Esophagus squamous epithelium (tissue), 5 donors: ENCODE measurements around the gene NOTCH4. TPM values are rescaled to one million over a fixed set of nuclear protein-coding genes. Genes with fewer than 3 reads are reported as not detected.
"Not testable (repeated sequence)": the region's sequence is repeated elsewhere in the genome, so short reads cannot be mapped to it uniquely, and the experiment has no call there.

ENCODE experiments used
- DNase-seq: peaks from one replicate; lab custom pipeline; 2025; lab: John Stamatoyannopoulos, UW
- H3K27ac ChIP-seq, 4 donors: fragments of 200-600 bp; sonication (generic); one replicate each; pipeline ENCODE4 v1.5.1; 2016 to 2019; ENCODE audit warnings: mild to moderate bottlenecking in 1 of 4
- H3K27me3 ChIP-seq, 4 donors: fragments of 200-600 bp; sonication (generic); 1 replicate in 3 of 4; 2 replicates in 1 of 4; pipeline versions ENCODE4 v1.5.1 to v1.6.0; 2017 to 2021; ENCODE audit warnings: antibody characterized with exemption in 1 of 4
- H3K36me3 ChIP-seq, 3 donors: fragments of 200-600 bp; sonication (generic); one replicate each; pipeline ENCODE4 v1.5.1; 2016 to 2019
- H3K4me1 ChIP-seq, 3 donors: fragments of 200-600 bp; sonication (generic); one replicate each; pipeline ENCODE4 v1.5.1; 2017 to 2019
- H3K4me3 ChIP-seq, 4 donors: fragments of 200-600 bp; sonication (generic); 1 replicate in 3 of 4; 2 replicates in 1 of 4; pipeline ENCODE4 v1.5.1; 2016 to 2019; ENCODE audit warnings: mild to moderate bottlenecking in 2 of 4, moderate library complexity in 1 of 4
- H3K9me3 ChIP-seq, 3 donors: fragments of 200-600 bp; sonication (generic); one replicate each; pipeline ENCODE4 v1.5.1; 2016 to 2019
- CTCF ChIP-seq, 6 experiments: fragments of 450-650 bp in 4 of 6; fragments of 200-600 bp in 2 of 6; sonication (generic) in 2 of 6; IDR thresholded peaks; one replicate each; pipeline ENCODE4 v1.5.1; 2016 to 2019; ENCODE audit warnings: antibody characterized with exemption in 6 of 6, mild to moderate bottlenecking in 4 of 6, moderate library complexity in 4 of 6
- POLR2A ChIP-seq, 4 donors: fragments of 450-650 bp; IDR thresholded peaks; one replicate each; pipeline ENCODE4 v1.6.1; 2017; ENCODE audit warnings: antibody characterized with exemption in 4 of 4, mild to moderate bottlenecking in 4 of 4, moderate library complexity in 3 of 4
- WGBS, 2 donors: methylation state at CpG; one replicate each; pipeline ENCODE4 v1.1.5; 2018; 5-methylcytosine and 5-hydroxymethylcytosine counted together
- intact Hi-C: fragments of 100-400 bp; cut with DNase I; formaldehyde crosslinking; loops from one replicate; pipeline ENCODE4 v1.15.0; 2022
- total RNA-seq, 4 donors: library from RNA; depleted of rRNA; stranded (reverse); fragments of >200 nt; gene quantifications; one replicate each; pipeline ENCODE4 v1.1.0, GENCODE V29; 2016
- donor health status: DM: yes; HTN: yes; CAD: no.

The NOTCH4 gene
- total RNA-seq, 4 donors from 2014 or later: 4.7 to 13.2 (median 5.9) TPM

- intact Hi-C loops: no loop called here
- H3K9me3 ChIP-seq: no peaks in the 10 kb centered on the region
- TF ChIP-seq POLR2A (IDR thresholded peaks at IDR 0.05) (no peak), CTCF (IDR thresholded peaks at IDR 0.05) (peak; percentile 40 to 84 (median 73))
- no peaks in the 10 kb centered on the region for H3K27me3 ChIP-seq
- peak overlapping the region; percentile 98 to 100 (median 99) for H3K27ac ChIP-seq
- peaks cover 5 to 65% (median 31%) of the 10 kb centered on the region in 3 donors for H3K4me1 ChIP-seq
- H3K4me3 ChIP-seq: peak overlapping the region; percentile 81 to 96 (median 82)
- 0% methylated on average over 4 to 7 of the region's 25 CpGs for WGBS, 2 donors
- no peaks in the 10 kb centered on the region for H3K36me3 ChIP-seq
- peak; percentile 100 for DNase-seq
Observed at GRCh38 chr6:32195652-32195901, 28.3 kb downstream of the NOTCH4 start.

- peak overlapping the region; percentile 84 to 100 (median 99) for H3K27ac ChIP-seq
- no peaks in the 10 kb centered on the region for H3K9me3 ChIP-seq
- peak in 3 of 4 donors; percentile 22 to 82 (median 29) for TF ChIP-seq POLR2A (IDR thresholded peaks at IDR 0.05)
- peak in 3 of 6 experiments; percentile 49 to 60 (median 50) for TF ChIP-seq CTCF (IDR thresholded peaks at IDR 0.05)
- peaks cover 5 to 69% (median 33%) of the 10 kb centered on the region in 3 donors for H3K4me1 ChIP-seq
- H3K4me3 ChIP-seq: peak overlapping the region; percentile 20 to 96 (median 81)
- H3K36me3 ChIP-seq: no peaks in the 10 kb centered on the region
- intact Hi-C loops: no loop called here
- H3K27me3 ChIP-seq: no peaks in the 10 kb centered on the region
- DNase-seq: no peak
- WGBS, 2 donors: 16 to 64% methylated on average over 4 to 15 of the region's 15 CpGs
Observed at GRCh38 chr6:32194825-32195651, 28.8 kb downstream of the NOTCH4 start.

- intact Hi-C loops: no loop called here
- H3K4me3 ChIP-seq: no peak overlapping the region
- no peaks in the 10 kb centered on the region for H3K27me3 ChIP-seq
- DNase-seq: no peak
- peaks cover 5 to 71% (median 33%) of the 10 kb centered on the region in 3 donors for H3K4me1 ChIP-seq
- TF ChIP-seq POLR2A (IDR thresholded peaks at IDR 0.05) (no peak), CTCF (IDR thresholded peaks at IDR 0.05) (no peak)
- no peaks in the 10 kb centered on the region for H3K9me3 ChIP-seq
- WGBS, 2 donors: 87 to 100% methylated on average over 2 to 4 of the region's 4 CpGs
- H3K36me3 ChIP-seq: no peaks in the 10 kb centered on the region
- H3K27ac ChIP-seq: peak overlapping the region; percentile 84 to 100 (median 99)
Observed at GRCh38 chr6:32194388-32194787, 29.5 kb downstream of the NOTCH4 start.

- H3K9me3 ChIP-seq, H3K36me3 ChIP-seq, intact Hi-C loops, DNase-seq, H3K27me3 ChIP-seq: not testable (repeated sequence)
- H3K4me3 ChIP-seq: peak overlapping the region in 3 of 4 donors; percentile 33 to 88 (median 86)
- 76 to 79% methylated on average over 12 to 13 of the region's 13 CpGs for WGBS, 2 donors
- peaks cover 17 to 84% (median 39%) of the 10 kb centered on the region in 3 donors for H3K4me1 ChIP-seq
- H3K27ac ChIP-seq: peak overlapping the region; percentile 95 to 99 (median 98)
Observed at GRCh38 chr6:32193096-32193495, 30.8 kb downstream of the NOTCH4 start.

- WGBS, 2 donors: 21 to 26% methylated on average over 4 to 5 of the region's 5 CpGs
- no peaks in the 10 kb centered on the region for H3K27me3 ChIP-seq
- no peak for DNase-seq
- intact Hi-C loops: no loop called here
- peak within 1 kb of the TSS; percentile 14 to 88 (median 60) for H3K4me3 ChIP-seq
- H3K36me3 ChIP-seq: peaks cover 0 to 7% (median 2%) of the 10 kb centered on the region in 3 donors
- peaks cover 22 to 87% (median 44%) of the 10 kb centered on the region in 3 donors for H3K4me1 ChIP-seq
- peak within 1 kb of the TSS; percentile 95 to 99 (median 98) for H3K27ac ChIP-seq
- TF ChIP-seq CTCF (IDR thresholded peaks at IDR 0.05): no peak
- peak in 1 of 4 donors; percentile 46 for TF ChIP-seq POLR2A (IDR thresholded peaks at IDR 0.05)
- H3K9me3 ChIP-seq: no peaks in the 10 kb centered on the region
Observed at GRCh38 chr6:32192608-32193039, 31.2 kb downstream of the NOTCH4 start, which contains the start of gene GPSM3. Gene GPSM3, minus strand, starts transcription at chr6:32192643. Its CDS starts 130 bp downstream, at chr6:32192513.
